H1 (cell line): ENCODE results near the gene RTTN.

Experiments
- HDAC2 ChIP-seq, 2 experiments: fragments of 300-600 bp in 1 of 2; sonication (generic) in 1 of 2; IDR thresholded peaks; 2 replicates each; pipeline ENCODE4 v1.6.1; 2011 to 2012; ENCODE audit warnings: low read depth in 2 of 2, low read length in 2 of 2, mild to moderate bottlenecking in 2 of 2, moderate library complexity in 2 of 2, borderline replicate concordance in 1 of 2, inconsistent platforms in 1 of 2
- POLR2A ChIP-seq, 2 experiments: IDR thresholded peaks; 1 replicate in 1 of 2; 2 replicates in 1 of 2; pipeline ENCODE4 v1.6.1; 2011; ENCODE audit warnings: low read depth in 2 of 2, low read length in 2 of 2, mild to moderate bottlenecking in 2 of 2; ENCODE audit errors: control extremely low read depth in 1 of 2
- SIN3A ChIP-seq, 2 experiments: IDR thresholded peaks in 1 of 2; conservative IDR thresholded peaks in 1 of 2; 2 replicates each; pipeline ENCODE4 v1.6.1; 2011 to 2012; ENCODE audit warnings: low read length in 2 of 2, improper control_type of control experiment in 1 of 2, low read depth in 1 of 2, mild to moderate bottlenecking in 1 of 2

DNA sequence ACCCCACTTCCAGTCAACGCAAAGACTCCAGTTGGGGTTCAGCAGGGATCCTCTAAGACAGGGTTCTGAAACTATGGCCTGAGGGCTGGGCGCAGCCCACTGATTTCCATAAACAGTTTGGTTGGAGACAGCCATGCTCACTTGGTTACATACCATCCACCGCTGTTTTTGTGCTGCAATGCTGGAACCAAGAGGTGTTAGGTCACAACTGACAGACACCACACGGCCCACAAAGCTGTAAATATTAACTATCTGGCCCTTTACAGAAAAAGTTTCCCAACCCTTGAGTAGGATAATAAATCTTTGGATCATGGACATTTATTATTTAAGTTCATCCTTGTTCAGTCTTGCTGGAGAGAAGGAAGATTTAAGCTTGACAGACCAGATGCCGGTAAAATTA is 249.4 kb downstream of the RTTN start:
- TF ChIP-seq SIN3A (conservative IDR thresholded peaks at IDR 0.05 in 1 of 2, IDR thresholded peaks at IDR 0.05 in 1 of 2; ENCODE audit: low read depth in 1 of 2, low read length in 2 of 2), result no peak
- TF ChIP-seq POLR2A (IDR thresholded peaks at IDR 0.05; ENCODE audit: control extremely low read depth in 1 of 2, low read depth in 2 of 2, low read length in 2 of 2), result no peak
- TF ChIP-seq HDAC2 (IDR thresholded peaks at IDR 0.05; ENCODE audit: borderline replicate concordance in 1 of 2, low read depth in 2 of 2, low read length in 2 of 2), result no peak
